ENCODE measurements around the gene ARHGAP9.

The ARHGAP9 gene

DNA sequence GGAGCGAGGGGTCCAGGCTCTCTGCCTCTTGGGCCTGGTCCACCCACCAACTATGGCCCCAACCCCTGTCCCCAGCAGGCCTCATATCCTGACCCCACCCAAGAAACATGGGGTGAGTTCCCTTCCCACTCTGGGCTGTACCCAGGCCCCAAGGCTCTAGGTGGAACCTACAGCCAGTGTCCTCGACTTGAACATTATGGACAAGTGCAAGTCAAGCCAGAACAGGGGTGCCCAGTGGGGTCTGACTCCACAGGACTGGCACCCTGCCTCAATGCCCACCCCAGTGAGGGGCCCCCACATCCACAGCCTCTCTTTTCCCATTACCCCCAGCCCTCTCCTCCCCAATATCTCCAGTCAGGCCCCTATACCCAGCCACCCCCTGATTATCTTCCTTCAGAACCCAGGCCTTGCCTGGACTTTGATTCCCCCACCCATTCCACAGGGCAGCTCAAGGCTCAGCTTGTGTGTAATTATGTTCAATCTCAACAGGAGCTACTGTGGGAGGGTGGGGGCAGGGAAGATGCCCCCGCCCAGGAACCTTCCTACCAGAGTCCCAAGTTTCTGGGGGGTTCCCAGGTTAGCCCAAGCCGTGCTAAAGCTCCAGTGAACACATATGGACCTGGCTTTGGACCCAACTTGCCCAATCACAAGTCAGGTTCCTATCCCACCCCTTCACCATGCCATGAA, 8.6 kb downstream of the ARHGAP9 start:
- DNase-seq (ENCODE audit: low read depth), result no peak
- no peak overlapping the region for H3K4me3 ChIP-seq (ENCODE audit: low read depth, low read length)

DNA sequence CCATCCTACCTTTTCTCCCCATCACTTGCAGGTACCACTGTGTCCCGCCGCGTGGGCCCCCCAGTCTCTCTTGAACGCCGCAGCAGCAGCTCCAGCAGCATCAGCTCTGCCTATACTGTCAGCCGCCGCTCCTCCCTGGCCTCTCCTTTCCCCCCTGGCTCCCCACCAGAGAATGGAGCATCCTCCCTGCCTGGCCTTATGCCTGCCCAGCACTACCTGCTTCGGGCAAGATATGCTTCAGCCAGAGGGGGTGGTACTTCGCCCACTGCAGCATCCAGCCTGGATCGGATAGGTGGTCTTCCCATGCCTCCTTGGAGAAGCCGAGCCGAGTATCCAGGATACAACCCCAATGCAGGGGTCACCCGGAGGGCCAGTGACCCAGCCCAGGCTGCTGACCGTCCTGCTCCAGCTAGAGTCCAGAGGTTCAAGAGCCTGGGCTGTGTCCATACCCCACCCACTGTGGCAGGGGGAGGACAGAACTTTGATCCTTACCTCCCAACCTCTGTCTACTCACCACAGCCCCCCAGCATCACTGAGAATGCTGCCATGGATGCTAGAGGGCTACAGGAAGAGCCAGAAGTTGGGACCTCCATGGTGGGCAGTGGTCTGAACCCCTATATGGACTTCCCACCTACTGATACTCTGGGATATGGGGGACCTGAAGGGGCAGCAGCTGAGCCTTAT, 9.2 kb downstream of the ARHGAP9 start:
- DNase-seq (ENCODE audit: low read depth), result no peak
- no peak for TF ChIP-seq MYC (IDR thresholded peaks at IDR 0.05; ENCODE audit: low read depth, low read length)
- TF ChIP-seq, protein P1, sequence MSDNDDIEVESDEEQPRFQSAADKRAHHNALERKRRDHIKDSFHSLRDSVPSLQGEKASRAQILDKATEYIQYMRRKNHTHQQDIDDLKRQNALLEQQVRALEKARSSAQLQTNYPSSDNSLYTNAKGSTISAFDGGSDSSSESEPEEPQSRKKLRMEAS (IDR thresholded peaks at IDR 0.05; ENCODE audit: low read depth, low read length), result no peak
- TF ChIP-seq POLR2A (IDR thresholded peaks at IDR 0.05; ENCODE audit: extremely low read depth, insufficient read length), result no peak
- TF ChIP-seq, protein P2, sequence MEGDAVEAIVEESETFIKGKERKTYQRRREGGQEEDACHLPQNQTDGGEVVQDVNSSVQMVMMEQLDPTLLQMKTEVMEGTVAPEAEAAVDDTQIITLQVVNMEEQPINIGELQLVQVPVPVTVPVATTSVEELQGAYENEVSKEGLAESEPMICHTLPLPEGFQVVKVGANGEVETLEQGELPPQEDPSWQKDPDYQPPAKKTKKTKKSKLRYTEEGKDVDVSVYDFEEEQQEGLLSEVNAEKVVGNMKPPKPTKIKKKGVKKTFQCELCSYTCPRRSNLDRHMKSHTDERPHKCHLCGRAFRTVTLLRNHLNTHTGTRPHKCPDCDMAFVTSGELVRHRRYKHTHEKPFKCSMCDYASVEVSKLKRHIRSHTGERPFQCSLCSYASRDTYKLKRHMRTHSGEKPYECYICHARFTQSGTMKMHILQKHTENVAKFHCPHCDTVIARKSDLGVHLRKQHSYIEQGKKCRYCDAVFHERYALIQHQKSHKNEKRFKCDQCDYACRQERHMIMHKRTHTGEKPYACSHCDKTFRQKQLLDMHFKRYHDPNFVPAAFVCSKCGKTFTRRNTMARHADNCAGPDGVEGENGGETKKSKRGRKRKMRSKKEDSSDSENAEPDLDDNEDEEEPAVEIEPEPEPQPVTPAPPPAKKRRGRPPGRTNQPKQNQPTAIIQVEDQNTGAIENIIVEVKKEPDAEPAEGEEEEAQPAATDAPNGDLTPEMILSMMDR (IDR thresholded peaks at IDR 0.05; ENCODE audit: low read depth, low read length), result no peak
- no peak overlapping the region for H3K4me3 ChIP-seq (ENCODE audit: low read depth, low read length)

More for the DNA sequence above, 8.6 kb downstream of the ARHGAP9 start:
- TF ChIP-seq, protein P2 (IDR thresholded peaks at IDR 0.05; ENCODE audit: low read depth, low read length), result no peak
- TF ChIP-seq POLR2A (IDR thresholded peaks at IDR 0.05; ENCODE audit: extremely low read depth, insufficient read length) (no peak), MYC (IDR thresholded peaks at IDR 0.05; ENCODE audit: low read depth, low read length) (no peak)
- TF ChIP-seq, protein P1 (IDR thresholded peaks at IDR 0.05; ENCODE audit: low read depth, low read length), result no peak

DNA sequence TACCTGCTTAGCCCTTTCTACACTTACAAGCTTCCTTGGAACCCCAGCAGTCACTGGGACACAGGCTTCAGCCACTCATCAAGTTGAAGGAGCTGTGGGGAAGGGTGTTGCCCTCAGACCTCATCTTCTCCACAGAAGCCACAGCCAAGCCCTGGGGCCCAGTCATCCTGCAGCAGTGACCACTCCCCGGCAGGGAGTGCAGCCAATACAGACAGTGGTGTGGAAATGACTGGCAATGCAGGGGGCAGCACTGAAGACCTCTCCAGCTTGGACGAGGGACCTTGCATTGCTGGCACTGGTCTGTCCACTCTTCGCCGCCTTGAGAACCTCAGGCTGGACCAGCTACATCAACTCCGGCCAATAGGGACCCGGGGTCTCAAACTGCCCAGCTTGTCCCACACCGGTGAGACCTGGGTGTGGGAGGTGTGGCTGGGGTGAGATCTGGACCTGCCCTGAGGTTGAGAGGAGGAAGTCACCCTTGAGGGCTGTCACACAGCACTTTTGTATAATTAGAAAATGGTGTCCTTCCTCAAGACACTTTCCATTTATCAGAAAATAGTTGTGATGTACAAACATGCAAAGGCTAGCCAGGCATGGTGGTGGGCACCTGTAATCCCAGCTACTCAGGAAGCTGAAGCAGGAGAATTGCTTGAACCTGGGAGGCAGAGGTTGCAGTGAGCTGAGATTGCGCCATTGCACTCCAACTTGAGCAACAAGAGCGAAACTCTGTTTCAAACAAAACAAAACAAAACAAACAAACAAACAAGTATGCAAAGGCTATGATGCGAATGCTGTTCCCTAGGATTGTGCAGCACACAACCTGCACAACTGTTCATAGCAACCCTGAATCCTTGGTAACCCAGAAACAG, 10.1 kb downstream of the ARHGAP9 start:
- no peak overlapping the region for H3K4me3 ChIP-seq (ENCODE audit: low read depth, low read length)
- peak; percentile 51 for DNase-seq (ENCODE audit: low read depth)
- no peak for TF ChIP-seq MYC (IDR thresholded peaks at IDR 0.05; ENCODE audit: low read depth, low read length)
- TF ChIP-seq, protein P2 (IDR thresholded peaks at IDR 0.05; ENCODE audit: low read depth, low read length), result no peak
- no peak for TF ChIP-seq POLR2A (IDR thresholded peaks at IDR 0.05; ENCODE audit: extremely low read depth, insufficient read length)
- TF ChIP-seq, protein P1 (IDR thresholded peaks at IDR 0.05; ENCODE audit: low read depth, low read length), result no peak

DNA sequence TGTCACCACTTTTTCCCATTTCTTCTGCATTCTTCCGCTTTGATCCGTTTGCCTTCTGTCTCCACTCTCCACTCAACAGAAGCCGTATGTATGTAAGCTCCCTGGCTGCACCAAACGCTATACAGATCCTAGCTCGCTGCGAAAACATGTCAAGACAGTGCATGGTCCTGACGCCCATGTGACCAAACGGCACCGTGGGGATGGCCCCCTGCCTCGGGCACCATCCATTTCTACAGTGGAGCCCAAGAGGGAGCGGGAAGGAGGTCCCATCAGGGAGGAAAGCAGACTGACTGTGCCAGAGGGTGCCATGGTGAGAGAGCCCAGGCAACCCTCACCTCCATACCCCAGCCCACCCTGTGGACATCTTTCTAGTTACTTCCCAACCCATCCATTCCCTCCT, 11.8 kb downstream of the ARHGAP9 start:
- TF ChIP-seq, protein P1 (IDR thresholded peaks at IDR 0.05; ENCODE audit: low read depth, low read length), result no peak
- TF ChIP-seq, protein P2 (IDR thresholded peaks at IDR 0.05; ENCODE audit: low read depth, low read length), result no peak
- TF ChIP-seq POLR2A (IDR thresholded peaks at IDR 0.05; ENCODE audit: extremely low read depth, insufficient read length) (no peak), MYC (IDR thresholded peaks at IDR 0.05; ENCODE audit: low read depth, low read length) (no peak)
- H3K4me3 ChIP-seq (ENCODE audit: low read depth, low read length), result no peak overlapping the region
- DNase-seq (ENCODE audit: low read depth), result no peak

DNA sequence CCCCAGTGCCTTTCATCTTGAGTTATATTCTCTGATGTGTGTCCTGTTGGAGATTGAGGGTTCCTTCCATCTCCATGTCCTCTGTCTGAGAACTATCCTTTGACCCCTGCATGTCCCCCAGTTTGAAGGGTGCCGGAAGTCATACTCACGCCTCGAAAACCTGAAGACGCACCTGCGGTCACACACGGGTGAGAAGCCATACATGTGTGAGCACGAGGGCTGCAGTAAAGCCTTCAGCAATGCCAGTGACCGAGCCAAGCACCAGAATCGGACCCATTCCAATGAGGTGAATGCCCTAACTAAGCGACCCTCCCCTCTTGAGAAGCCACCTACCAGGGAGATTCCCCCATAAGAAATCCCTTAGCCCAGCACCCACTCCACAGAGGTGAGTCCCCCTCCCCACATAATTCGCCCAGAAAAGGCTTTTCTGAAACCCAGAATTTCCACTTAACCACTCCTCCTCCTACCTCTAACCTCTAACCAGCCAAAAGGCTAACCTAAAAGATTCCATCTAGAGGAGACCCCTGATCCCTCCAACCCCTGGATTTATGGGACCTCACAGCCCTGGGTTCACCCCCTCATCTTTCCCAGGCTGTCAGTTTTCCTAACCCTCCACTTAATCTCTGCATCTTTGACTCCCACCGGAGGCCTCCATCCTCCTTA, 12.3 kb downstream of the ARHGAP9 start:
- H3K4me3 ChIP-seq (ENCODE audit: low read depth, low read length), result no peak overlapping the region
- TF ChIP-seq, protein P1 (IDR thresholded peaks at IDR 0.05; ENCODE audit: low read depth, low read length), result no peak
- TF ChIP-seq, protein P2 (IDR thresholded peaks at IDR 0.05; ENCODE audit: low read depth, low read length), result no peak
- no peak for DNase-seq (ENCODE audit: low read depth)
